GM12878 (cell line): ENCODE data around the gene GRIK4. TPM values are rescaled to one million over a fixed set of nuclear protein-coding genes. Genes with fewer than 3 reads are reported as not detected.

Source experiments
- ATAC-seq: fragments of 200-7000 bp; cut with Tn5 transposase; 3 replicates; pipeline ENCODE4 v1.9.1; 2020; ENCODE audit warnings: mild to moderate bottlenecking, moderate library complexity
- BruUV-seq: library from RNA; stranded (reverse); fragments of 400-500 nt; replicated peaks from 2 replicates; lab custom pipeline; 2021; lab: Mats Ljungman, UMichigan
- CTCF ChIA-PET: fragments of 300-600 bp; sonication (Branson Sonifier 250); formaldehyde crosslinking; extraction: SDS; loops from one replicate; lab custom pipeline; 2021; ENCODE audit warnings: inconsistent platforms; lab: Yijun Ruan, JAX
- POLR2A ChIA-PET: fragments of 350-600 bp; formaldehyde crosslinking; extraction: SDS; loops from one replicate; lab custom pipeline; 2021; ENCODE audit warnings: inconsistent platforms; lab: Charles Lee
- RAD21 ChIA-PET: fragments of 300-600 bp; sonication (Branson Sonifier 250); formaldehyde crosslinking; loops from one replicate; lab custom pipeline; 2023; ENCODE audit warnings: antibody characterized with exemption; ENCODE audit not compliant: unreplicated experiment; lab: Charles Lee
- SMC1A ChIA-PET: fragments of 300-600 bp; sonication (Branson Sonifier 250); formaldehyde crosslinking; loops from one replicate; lab custom pipeline; 2023; ENCODE audit not compliant: unreplicated experiment, uncharacterized antibody; lab: Charles Lee
- DNase-seq: peaks from one replicate; pipeline ENCODE4 v3.0.0-alpha.2; 2011; ENCODE audit warnings: low read depth, low spot score
- FAIRE-seq: peaks from 3 replicates; lab custom pipeline; 2011; peaks lifted over from hg19 to GRCh38; lab: Jason Lieb, UNC
- H2AFZ ChIP-seq: 2 replicates; pipeline ENCODE4 v1.6.0; 2011; ENCODE audit warnings: low read depth, low read length, control low read depth; ENCODE audit not compliant: control insufficient read depth
- H3K27ac ChIP-seq: 2 replicates; pipeline ENCODE4 v1.5.1; 2011; ENCODE audit warnings: control low read depth; ENCODE audit not compliant: control insufficient read depth, insufficient read depth
- H3K27me3 ChIP-seq, 2 experiments: replicated peaks in 1 of 2; 2 replicates each; pipeline versions ENCODE4 v1.6.0 to v1.6.1; 2011; ENCODE audit warnings: low read length in 1 of 2; ENCODE audit not compliant: control insufficient read depth in 2 of 2, insufficient read depth in 2 of 2
- H3K36me3 ChIP-seq, 2 experiments: 2 replicates each; pipeline ENCODE4 v1.5.1; 2011; ENCODE audit warnings: low read length in 1 of 2; ENCODE audit not compliant: control insufficient read depth in 2 of 2, insufficient read depth in 2 of 2
- H3K4me1 ChIP-seq: 2 replicates; pipeline ENCODE4 v1.6.1; 2011; ENCODE audit warnings: mild to moderate bottlenecking, low read length, moderate library complexity, mixed read lengths; ENCODE audit not compliant: control insufficient read depth, insufficient read depth
- H3K4me2 ChIP-seq: 2 replicates; pipeline ENCODE4 v1.6.0; 2011; ENCODE audit warnings: control low read depth; ENCODE audit not compliant: control insufficient read depth, insufficient read depth
- H3K4me3 ChIP-seq: fragments of 200-600 bp; sonication (generic); 2 replicates; pipeline ENCODE4 v1.5.1; 2016
- H3K79me2 ChIP-seq: 2 replicates; pipeline ENCODE4 v1.6.0; 2011; ENCODE audit warnings: low read length; ENCODE audit not compliant: control insufficient read depth, insufficient read depth
- H3K9ac ChIP-seq: 2 replicates; pipeline ENCODE4 v1.8.0; 2011; ENCODE audit warnings: low read length, control low read depth, mixed read lengths; ENCODE audit not compliant: control insufficient read depth, insufficient read depth
- H3K9me3 ChIP-seq: replicated peaks from 3 replicates; pipeline ENCODE4 v1.5.1; 2011; ENCODE audit warnings: mild to moderate bottlenecking, low read length; ENCODE audit not compliant: control insufficient read depth, insufficient read depth
- H4K20me1 ChIP-seq: 2 replicates; pipeline ENCODE4 v1.6.0; 2011; ENCODE audit not compliant: control insufficient read depth, insufficient read depth
- BCL11A ChIP-seq: IDR thresholded peaks from 2 replicates; pipeline ENCODE4 v1.6.1; 2011; ENCODE audit warnings: low read depth, low read length
- BCLAF1 ChIP-seq: fragments of 450-650 bp; IDR thresholded peaks from 2 replicates; pipeline ENCODE4 v1.6.1; 2017; ENCODE audit warnings: antibody characterized with exemption, mild to moderate bottlenecking, moderate library complexity
- BMI1 ChIP-seq: fragments of 450-650 bp; IDR thresholded peaks from 2 replicates; pipeline ENCODE4 v1.6.1; 2016; ENCODE audit warnings: mild to moderate bottlenecking, moderate library complexity, borderline replicate concordance
- CBX3 ChIP-seq: fragments of 200-600 bp; sonication (generic); IDR thresholded peaks from 2 replicates; pipeline ENCODE4 v1.6.1; 2016; ENCODE audit warnings: low read depth, borderline replicate concordance
- EED ChIP-seq: sonication (generic); IDR thresholded peaks from 2 replicates; pipeline ENCODE4 v1.6.1; 2016; ENCODE audit warnings: antibody characterized with exemption, low read depth
- FOXM1 ChIP-seq: IDR thresholded peaks from 2 replicates; pipeline ENCODE4 v1.6.1; 2012; ENCODE audit warnings: low read depth, mild to moderate bottlenecking, inconsistent platforms, low read length, moderate library complexity
- PKNOX1 ChIP-seq: fragments of 450-650 bp; IDR thresholded peaks from 2 replicates; pipeline ENCODE4 v1.6.1; 2016; ENCODE audit warnings: mild to moderate bottlenecking
- ZNF274 ChIP-seq: IDR thresholded peaks from one replicate; pipeline ENCODE4 v1.8.0; 2011; ENCODE audit not compliant: insufficient read length, insufficient read depth
- in situ Hi-C: fragments of 300-500 bp; cut with MboI; formaldehyde crosslinking; loops from 9 replicates; pipeline ENCODE4 v1.14.3; 2018; ENCODE audit warnings: mixed read lengths
- intact Hi-C: fragments of 100-400 bp; cut with micrococcal nuclease; formaldehyde crosslinking; loops from one replicate; pipeline ENCODE4 v1.14.2; 2022; ENCODE audit not compliant: unreplicated experiment
- polyA plus RNA-seq, 11 experiments: library from polyadenylated mRNA; depleted of rRNA in 4 of 11; unstranded in 6 of 11; stranded (reverse) in 5 of 11; fragments of >200 nt; fragmentation: Nextera tagmentation in 4 of 11; fragmentation: Illumina TruSeq in 1 of 11; extraction: Ambion mirVana in 4 of 11; extraction: Trizol in 1 of 11; gene quantifications; 1 replicate in 1 of 11; 2 replicates in 10 of 11; pipeline versions ENCODE4 v1.2.1 to v1.2.3, GENCODE V29; 2011 to 2016; ENCODE audit warnings: inconsistent platforms in 2 of 11, missing spikeins in 2 of 11, low read depth in 1 of 11
- total RNA-seq, 4 experiments: library from RNA; depleted of rRNA in 3 of 4; stranded (reverse); fragments of >200 nt in 3 of 4; fragmentation: Illumina TruSeq in 1 of 4; extraction: Trizol in 1 of 4; gene quantifications; 2 replicates each; pipeline versions ENCODE4 v1.2.1 to v1.2.3, GENCODE V29; 2013 to 2021
- TF ChIP-seq, protein P1 (sequence below): fragments of 450-650 bp; IDR thresholded peaks from 2 replicates; pipeline ENCODE4 v1.6.1; 2017; ENCODE audit warnings: borderline replicate concordance

The GRIK4 gene
- total and polyA plus RNA-seq, 10 of the 15 experiments (the other 5 are each of a cell fraction or from before 2014, with no cell fraction given) = 0.33 to 3.6 (median 0.72) TPM

DNA sequence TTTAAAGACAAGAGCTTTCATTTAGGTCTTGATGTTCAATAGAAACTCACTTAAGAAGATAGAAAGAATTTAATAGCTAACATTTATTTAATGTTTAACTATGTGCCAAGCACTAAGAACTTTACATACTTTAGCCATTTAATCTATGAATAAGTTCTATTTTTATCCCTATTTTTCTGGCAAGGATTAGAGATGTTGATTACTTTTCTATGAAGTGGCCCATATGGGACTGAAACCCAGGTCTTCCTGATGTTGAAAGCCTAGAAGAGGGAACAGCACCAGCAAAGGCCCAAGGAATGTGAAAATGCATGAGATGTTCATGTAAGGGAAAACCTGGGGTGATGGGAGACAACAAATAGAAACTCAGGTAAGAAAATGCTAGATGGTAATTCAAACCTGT lies 497.0 kb downstream of the GRIK4 start:
- no peak overlapping the region for H3K27ac ChIP-seq
- ChIA-PET POLR2A (no interaction called here), CTCF (no interaction called here), SMC1A (no interaction called here), RAD21 (no interaction called here)
- H4K20me1 ChIP-seq = no peaks in the 10 kb centered on the region
- TF ChIP-seq BCLAF1 (no peak), PKNOX1 (no peak), FOXM1 (no peak), CBX3 (no peak), BCL11A (no peak), ZNF274 (no peak), BMI1 (no peak), EED (no peak)
- TF ChIP-seq, protein P1, sequence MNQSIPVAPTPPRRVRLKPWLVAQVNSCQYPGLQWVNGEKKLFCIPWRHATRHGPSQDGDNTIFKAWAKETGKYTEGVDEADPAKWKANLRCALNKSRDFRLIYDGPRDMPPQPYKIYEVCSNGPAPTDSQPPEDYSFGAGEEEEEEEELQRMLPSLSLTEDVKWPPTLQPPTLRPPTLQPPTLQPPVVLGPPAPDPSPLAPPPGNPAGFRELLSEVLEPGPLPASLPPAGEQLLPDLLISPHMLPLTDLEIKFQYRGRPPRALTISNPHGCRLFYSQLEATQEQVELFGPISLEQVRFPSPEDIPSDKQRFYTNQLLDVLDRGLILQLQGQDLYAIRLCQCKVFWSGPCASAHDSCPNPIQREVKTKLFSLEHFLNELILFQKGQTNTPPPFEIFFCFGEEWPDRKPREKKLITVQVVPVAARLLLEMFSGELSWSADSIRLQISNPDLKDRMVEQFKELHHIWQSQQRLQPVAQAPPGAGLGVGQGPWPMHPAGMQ = no peak
- no peak overlapping the region for H3K9ac ChIP-seq
- no peaks in the 10 kb centered on the region for H3K36me3 ChIP-seq
- in situ Hi-C loops (no loop called here), intact Hi-C loops (no loop called here)
- ATAC-seq = no peak
- no peak overlapping the region for H2AFZ ChIP-seq
- H3K4me2 ChIP-seq = no peak overlapping the region
- H3K4me3 ChIP-seq = no peak overlapping the region
- H3K27me3 ChIP-seq = peaks cover 0 to 2% of the 10 kb centered on the region in 2 experiments; a peak in 1 of 4 replicates
- H3K4me1 ChIP-seq = no peaks in the 10 kb centered on the region
- no peak for DNase-seq
- FAIRE-seq = no peak
- H3K9me3 ChIP-seq = peaks cover 4% of the 10 kb centered on the region; the same call in 1 of the 3 replicates
- H3K79me2 ChIP-seq = no peaks in the 10 kb centered on the region
- BruUV-seq = no TSS peak
